Fibroblast of mammary gland (primary cell): ENCODE measurements around the gene C1QL1.

Source experiments
- DNase-seq: peaks from one replicate; pipeline ENCODE4 v3.0.0-alpha.2; 2010; ENCODE audit warnings: low read depth
- H3K4me3 ChIP-seq: 2 replicates; pipeline ENCODE4 v1.5.1; 2011; ENCODE audit warnings: low read depth, mild to moderate bottlenecking, low read length, moderate library complexity; ENCODE audit not compliant: control insufficient read depth
- TF ChIP-seq, protein P1 (sequence below): conservative IDR thresholded peaks from 2 replicates; pipeline ENCODE4 v1.5.1; 2011; ENCODE audit warnings: low read depth, low read length, inconsistent platforms; ENCODE audit not compliant: control insufficient read depth, insufficient read depth

The C1QL1 gene

DNA sequence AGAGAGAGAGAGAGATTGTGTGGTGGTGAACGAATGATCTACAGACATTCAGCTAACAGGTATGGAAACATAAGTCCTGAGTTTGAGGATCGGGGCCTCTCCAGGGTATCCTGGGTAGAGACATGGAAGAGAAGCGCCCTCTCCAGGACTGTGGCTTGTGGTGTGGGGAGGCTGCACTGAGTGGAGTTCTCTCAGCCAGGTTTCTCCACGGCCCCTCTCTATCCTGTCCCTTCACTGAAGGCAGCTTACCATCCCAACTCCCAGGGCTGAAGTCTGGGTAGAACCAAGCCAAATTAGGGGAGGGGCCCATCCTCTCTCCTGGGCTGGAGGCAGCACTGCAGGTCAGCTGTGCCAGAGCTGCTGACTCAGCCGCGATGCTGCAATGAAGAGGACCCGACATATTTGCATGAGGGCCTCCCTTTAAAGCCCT lies 6.2 kb downstream of the C1QL1 start:
- TF ChIP-seq, protein P1, sequence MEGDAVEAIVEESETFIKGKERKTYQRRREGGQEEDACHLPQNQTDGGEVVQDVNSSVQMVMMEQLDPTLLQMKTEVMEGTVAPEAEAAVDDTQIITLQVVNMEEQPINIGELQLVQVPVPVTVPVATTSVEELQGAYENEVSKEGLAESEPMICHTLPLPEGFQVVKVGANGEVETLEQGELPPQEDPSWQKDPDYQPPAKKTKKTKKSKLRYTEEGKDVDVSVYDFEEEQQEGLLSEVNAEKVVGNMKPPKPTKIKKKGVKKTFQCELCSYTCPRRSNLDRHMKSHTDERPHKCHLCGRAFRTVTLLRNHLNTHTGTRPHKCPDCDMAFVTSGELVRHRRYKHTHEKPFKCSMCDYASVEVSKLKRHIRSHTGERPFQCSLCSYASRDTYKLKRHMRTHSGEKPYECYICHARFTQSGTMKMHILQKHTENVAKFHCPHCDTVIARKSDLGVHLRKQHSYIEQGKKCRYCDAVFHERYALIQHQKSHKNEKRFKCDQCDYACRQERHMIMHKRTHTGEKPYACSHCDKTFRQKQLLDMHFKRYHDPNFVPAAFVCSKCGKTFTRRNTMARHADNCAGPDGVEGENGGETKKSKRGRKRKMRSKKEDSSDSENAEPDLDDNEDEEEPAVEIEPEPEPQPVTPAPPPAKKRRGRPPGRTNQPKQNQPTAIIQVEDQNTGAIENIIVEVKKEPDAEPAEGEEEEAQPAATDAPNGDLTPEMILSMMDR = peak; percentile 12

DNA sequence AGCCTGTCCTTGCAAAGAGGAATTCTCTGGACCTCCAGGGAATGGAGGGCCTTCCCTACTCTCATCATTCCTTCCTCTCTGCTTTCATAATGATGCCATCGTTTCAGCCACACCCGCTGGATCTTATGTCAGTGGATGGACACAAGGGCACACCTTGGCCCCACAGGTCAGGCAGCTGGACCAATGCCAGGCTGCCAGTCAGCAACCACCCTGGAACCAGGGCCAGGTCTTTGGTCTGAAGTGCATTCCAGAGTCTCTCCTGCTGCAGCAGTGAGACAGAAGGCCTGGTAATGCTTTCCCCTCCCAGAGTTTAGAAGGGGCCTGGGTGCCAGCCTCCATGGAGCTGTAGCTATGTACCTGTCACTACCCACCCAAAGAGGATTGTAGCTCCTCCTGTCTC lies 7.4 kb downstream of the C1QL1 start:
- H3K4me3 ChIP-seq = no peak overlapping the region
- TF ChIP-seq, protein P1 = no peak
- DNase-seq = no peak

More for the DNA sequence above, 6.2 kb downstream of the C1QL1 start:
- no peak for DNase-seq
- H3K4me3 ChIP-seq = no peak overlapping the region

DNA sequence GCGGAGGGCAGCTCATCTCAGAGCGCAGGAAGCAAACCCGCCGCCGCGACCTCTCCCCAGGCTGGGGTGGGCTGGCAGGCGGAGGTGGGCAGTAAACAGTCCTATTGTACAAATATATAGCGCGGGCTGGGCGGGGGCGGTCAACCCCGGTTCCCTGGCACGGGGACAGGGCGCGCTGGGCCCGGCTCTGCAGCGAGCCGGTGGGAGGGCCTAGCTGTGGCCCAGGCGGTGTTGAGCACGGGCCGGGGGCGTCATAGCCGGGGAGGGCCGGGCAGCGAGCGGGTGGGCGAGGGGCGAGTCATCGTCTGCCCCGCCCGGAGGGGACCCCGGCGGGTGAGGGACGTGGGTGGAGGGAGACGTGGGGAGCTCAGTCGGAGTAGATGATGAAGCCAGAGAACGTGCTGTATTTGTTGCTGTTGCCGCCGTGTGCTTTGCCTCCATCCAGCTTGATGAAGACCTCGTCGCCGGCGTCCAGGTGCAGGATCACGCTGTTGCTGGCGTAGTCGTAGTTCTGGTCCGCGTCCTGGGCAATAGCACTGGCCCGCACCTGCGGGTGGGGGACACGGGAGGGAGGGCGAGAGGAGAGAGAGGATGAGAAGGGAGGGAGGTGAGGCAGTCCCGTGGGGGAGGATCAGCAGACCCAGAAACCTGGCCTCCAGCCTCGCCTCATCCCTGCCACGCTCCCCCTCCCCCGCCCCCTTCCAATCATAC lies 8.1 kb downstream of the C1QL1 start:
- no peak overlapping the region for H3K4me3 ChIP-seq
- TF ChIP-seq, protein P1 = no peak
- no peak for DNase-seq

DNA sequence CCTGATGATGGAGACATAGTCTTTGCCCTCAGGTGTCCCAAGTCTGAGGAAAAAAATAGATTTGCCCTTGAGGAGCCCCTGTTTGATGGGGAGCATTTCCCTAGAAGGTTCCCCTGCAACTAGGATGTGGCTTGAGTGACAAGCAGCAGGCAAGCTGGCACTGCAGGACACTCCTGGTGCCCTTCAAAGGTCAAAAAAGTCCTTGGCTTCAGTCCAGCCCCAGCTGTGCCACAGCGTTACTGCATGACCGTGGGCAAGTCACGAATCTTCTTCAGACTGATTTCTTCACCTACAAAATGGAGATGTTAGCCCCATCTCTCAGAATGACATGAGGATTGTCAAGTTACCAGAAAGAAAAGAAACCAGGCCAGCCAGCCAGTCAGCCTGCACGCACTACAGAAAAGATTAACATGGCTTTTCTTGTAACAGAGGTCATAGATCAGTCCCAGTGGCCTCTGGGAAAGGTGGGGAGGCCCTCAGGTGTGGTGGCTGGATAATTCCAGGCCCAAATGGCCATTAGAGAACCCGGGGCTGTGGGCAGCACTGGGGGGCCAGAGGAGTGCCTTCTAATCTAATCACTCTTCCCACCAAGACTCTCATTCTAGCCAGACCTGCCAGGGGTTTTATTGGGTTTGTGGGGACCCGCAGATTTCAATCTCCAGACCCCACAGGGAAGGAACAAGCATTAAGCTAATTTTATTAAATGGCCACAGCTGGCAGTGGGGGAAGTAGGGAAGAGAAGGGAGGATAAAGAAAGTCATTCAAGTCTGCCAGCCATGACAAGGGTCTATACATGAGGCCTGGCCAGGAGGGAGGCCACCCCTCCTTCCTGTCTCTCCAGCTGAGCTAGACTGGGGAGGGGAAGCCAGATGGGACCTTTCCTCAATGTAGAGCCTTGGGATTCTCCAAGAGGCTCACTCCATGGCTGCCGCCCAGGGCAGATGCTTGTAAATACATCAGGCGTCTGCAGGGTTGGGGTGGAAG lies 10.8 kb downstream of the C1QL1 start:
- TF ChIP-seq, protein P1 = no peak
- DNase-seq = no peak
- H3K4me3 ChIP-seq = no peak overlapping the region

DNA sequence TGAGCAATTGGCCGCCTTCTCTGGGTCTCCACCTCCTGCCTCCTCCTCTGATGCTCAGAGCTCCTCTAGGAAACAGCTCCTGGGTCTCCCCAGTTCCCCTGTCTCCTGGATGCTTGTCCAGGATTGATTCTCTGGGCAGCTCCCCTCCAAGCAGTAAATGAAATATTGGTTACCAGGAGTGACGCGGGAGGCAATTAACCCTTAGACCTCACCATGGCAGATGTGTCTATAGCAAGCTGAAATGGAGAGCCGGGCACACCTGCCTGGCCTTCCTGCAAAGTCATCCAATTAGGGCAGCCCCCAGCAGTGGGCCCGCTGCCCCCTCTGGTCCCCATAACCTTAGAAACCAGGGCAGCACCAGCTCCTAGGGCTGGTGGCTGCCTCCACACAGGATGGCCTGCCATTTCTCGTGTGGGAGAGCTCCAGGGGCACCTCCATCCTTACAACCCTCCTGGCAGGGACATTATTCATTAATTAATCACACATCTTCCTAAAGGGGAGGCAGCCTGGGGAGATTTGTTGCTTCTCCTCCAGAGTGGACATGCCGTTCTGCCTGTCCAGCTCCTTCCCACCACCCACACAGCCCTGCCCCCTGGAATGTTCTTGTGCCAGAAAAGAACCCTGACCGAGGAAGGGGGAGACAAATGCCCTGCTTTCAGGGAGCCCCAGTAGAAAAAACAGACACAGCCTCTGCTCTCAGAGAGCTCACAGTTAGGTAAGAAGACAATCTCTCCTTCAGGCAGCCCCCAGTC lies 12.3 kb downstream of the C1QL1 start:
- TF ChIP-seq, protein P1 = no peak
- no peak for DNase-seq
- H3K4me3 ChIP-seq = no peak overlapping the region

DNA sequence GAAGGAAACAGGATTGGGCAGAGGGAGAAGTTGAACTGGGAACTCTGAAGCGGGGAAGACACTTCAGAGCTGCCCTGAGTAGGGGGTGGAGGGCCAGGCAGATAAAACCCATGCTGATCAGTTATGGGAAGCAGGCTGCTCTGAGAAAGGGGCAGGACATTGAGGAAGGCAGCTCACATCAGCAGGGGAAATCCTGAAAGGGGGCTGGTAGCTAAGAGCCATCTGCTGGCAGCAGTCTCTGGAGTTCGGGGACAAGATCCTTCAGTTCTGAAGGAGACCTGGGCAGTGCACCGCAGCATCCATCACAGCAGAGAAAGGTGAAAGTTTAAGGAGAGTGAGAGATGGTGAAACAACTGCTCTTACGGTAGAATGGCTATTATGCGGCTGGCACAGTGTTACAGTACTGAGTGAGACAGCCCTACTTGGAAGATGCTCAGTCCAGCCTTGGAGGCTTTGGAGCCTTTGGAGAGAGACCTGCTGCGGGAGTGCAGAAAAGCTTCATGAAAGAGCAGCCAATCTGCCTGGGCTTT lies 15.1 kb downstream of the C1QL1 start:
- DNase-seq = no peak
- no peak overlapping the region for H3K4me3 ChIP-seq
- TF ChIP-seq, protein P1 = no peak
